NCI-H2081 treated with DMSO at 0.1 percent for 48 hours (cell line): ENCODE measurements around the gene PTPRG.
"Not testable (repeated sequence)": the region's sequence is repeated elsewhere in the genome, so short reads cannot be mapped to it uniquely, and the experiment has no call there.

Experiments used
- DNase-seq: peaks from one replicate; lab custom pipeline; 2025; lab: John Stamatoyannopoulos, UW

The PTPRG gene

DNA sequence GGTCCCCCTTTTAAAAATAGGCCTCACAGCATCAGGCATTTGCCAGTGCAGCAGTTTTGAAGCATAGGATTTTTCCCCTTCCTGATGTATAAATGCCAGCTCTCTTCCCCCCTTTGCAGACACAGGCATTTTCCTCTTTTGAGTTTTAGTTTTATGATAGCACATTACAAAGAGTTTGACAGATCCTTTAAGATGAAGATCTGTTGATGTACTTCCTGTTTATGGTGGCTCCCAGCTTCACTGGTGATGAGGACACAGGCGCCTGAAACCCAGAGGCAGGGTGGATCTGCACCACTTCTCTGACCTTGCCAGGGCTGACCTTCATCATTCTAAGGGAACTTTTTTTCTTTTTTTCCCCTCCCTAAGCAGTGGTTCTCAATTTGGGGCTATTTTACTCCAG lies 243.4 kb downstream of the PTPRG start:
- no peak for DNase-seq

DNA sequence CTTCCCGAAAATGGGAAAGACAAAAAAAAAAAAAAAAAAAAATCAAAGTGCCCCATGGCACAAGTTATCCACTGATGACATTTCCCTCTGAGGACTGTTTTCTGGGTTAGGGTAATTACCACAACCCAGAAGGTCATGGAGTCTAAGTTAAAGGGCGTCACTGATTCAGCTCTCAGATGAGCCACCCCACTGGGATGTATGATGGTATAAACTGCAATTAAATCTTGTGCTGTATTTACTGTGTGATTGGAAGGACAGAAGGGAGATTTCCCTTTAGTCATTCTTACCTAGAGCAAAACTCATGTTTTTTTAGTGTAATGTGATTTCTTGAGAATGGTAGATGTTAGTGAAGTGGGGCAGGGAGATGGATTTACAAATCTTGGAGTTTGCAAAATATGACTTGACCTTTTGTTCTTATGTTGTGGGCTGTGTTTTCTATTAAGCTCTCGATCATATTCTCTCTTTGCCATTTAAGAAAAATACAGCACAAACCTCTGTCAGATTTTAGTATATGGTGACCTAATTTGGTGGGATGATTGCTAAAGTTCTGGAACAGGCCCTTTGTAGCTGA lies 244.2 kb downstream of the PTPRG start:
- no peak for DNase-seq

DNA sequence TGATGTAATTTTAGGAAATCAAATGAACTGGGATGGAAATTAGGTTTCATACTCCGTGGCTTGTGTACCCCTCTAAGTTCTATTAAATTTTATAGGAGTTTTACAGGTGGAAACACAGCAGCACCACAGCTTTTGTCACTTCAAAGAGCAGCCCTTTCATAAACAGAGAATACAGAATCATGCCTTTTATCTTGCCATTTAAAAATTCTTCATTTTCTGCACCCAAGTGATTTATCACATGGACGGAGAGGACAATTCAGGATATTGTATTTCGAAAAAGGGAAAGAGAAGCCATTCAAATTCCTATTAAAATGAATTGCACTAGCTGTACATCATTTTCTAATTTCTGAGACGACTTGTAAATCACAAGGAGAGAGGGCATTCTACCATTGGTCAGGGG lies 245.4 kb downstream of the PTPRG start:
- no peak for DNase-seq

DNA sequence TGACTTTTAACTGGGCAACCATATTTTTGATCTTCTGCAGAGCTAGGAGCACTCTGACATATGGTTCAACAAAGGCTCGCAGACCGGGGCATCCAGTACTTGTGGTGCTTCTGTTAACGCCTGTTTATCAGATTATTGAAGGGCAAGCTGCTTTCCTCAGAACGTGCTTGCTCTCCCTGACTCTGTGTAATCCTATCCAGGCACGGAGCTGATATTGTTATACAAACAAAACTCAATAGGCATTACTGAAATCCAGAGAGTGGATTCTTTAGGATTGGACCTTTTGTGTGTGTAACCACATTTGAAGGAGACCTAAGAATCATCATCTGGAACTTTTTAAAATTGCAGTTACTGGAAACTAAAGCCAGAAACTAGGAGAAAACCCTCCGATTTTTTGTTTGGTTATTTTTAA lies 246.5 kb downstream of the PTPRG start:
- no peak for DNase-seq

DNA sequence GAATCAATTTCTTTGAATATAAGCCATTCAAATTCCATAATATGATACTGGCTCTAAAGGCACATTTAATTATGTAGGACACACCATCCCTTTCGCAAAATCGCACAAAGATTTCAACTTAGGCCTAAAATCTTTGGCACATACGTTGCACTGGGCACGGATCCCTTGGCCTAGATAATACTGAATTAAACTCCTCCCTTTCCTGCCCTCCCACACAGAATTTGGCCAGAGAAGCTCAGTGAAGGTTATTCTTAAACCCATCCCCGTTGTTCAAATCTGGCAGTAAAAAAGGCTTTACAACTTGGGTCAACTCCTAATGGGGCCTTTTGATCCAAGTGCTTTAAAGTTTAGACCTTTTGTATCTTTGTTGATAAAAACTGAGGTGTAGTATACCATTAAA lies 247.2 kb downstream of the PTPRG start:
- DNase-seq = no peak

DNA sequence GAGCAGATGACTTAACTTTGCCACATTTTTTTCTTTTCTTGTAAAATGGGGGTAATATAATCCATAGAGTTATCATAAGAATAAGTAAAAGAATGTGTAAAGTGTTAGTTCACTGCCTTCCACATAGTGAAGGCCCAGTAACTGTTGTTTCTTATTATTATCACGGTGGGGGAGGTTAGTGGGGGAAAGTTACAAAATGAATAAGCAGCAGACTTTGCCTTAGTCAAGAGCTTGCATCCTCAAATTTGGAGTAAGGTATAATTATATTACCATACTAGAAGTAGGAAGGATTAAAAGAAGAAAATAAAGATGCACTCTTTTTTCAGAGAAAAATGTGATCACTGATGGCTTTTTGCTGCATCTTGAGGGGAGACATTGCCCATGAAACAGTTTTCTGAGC lies 247.6 kb downstream of the PTPRG start:
- no peak for DNase-seq

DNA sequence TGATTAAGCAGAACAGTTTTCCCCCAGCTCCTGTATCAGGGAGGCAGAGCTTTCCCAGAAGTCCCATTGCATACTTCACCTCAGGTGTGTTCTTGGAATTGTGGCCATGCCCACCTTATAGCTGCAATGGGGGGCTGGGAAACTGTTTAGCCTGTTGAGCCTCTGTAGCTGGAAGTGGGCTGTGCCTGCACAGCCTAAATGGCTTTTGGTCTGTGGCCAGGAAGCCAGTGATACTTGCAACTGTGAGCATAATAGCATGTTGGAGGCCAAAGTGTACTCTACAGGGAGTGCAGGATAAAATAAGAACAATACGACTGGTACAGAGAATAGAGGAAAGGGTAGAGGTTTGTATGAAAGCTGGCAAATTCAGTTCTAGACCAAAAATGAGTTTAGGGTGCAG lies 248.5 kb downstream of the PTPRG start:
- peak; percentile 25 for DNase-seq

DNA sequence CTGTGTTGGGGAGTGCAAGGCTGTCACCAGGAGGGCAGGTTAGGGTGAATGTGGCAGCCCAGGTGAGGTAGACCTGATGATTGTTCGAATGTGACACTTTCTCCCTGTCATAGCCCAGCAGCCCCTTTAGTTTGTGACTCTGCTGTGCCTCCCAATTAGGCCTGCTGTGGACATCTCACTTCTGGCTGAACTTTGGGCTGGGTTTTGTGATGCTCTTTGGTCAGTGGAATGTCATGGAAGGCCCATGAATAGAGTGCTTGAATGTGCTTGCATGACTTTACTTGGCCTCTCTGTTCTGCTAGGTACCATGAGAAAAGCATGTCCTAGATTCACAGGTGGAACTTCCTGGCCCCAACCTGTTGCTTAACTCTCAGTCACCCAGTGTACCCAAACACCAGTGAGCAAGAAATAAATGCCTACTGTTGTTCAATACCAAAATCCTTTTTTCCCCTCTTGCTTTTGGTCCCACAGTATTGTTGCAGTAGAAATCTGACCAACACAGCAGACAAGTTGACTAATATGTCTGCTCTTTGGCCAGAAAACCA lies 249.7 kb downstream of the PTPRG start:
- no peak for DNase-seq

DNA sequence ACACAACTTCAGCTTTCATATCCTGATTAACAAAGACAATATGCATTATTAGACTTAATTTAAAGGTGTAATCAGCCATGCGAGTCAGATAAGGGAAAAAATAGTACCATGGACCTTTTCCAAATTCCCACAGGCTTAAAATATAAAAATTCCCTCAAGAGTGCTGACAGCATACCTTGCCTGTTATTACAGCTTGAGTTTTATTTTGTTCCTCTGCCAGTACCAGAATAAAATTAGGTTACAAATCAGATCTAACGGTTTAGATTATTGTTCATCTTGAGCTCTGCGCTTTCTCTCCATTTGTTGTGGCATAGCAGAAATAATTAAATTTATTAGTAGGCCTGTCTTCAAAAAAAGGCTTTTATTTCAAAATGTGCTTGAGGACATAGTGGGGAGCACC lies 250.3 kb downstream of the PTPRG start:
- no peak for DNase-seq

DNA sequence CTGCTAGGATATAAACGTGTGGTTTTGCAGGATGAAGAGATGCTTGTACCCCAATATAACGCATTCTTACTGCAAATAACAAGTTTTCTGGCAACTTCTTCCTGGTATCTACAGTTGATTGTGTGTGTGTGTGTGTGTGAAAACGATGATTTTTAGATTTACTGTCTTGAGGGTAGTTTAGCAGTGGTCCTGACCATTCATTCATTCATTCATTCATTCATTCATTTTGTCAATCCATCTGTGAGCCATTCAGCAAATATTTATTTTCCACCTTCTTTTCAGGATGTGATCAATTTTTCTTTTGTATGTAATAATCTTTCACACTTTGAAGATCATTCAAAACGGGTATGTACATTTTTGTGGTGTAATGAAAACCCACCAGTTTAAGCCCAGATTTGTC lies 250.7 kb downstream of the PTPRG start:
- DNase-seq = no peak

DNA sequence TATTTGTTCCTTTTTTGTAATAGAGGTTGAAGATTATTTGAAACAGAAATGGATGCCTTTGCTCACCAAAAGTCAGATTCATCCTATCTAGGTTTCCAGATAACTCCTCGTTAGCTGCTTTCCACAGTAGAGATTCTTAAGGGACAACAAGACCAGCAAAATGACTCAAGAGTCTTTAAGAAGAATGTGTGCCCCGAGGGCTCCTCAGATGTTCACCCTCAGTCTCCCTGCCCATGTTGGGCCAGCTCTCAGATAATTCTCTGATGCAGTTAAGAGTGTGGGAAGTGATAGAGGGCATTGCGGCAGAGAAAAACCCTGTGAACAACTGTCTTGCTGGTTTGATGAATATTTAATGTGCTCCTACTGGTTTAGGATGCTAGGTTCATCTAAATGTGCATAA lies 251.1 kb downstream of the PTPRG start:
- no peak for DNase-seq

DNA sequence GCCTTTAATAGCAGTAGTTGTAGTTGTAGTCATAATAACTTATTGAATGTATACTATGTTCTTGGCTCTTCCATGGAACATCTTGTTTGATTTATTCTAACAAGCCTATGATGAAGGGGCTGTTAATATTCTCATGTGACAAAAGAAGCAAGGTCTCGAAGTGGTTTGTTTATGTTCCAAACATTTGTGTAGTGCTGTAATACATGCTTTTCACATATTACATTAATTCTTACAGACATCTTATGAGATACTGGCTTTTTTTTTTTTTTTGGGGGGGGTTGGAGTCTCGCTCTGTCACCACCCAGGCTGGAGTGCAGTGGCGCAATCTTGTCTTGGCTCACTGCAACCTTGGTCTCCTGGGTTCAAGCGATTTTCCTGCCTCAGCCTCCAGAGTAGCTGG lies 252.3 kb downstream of the PTPRG start:
- no peak for DNase-seq

DNA sequence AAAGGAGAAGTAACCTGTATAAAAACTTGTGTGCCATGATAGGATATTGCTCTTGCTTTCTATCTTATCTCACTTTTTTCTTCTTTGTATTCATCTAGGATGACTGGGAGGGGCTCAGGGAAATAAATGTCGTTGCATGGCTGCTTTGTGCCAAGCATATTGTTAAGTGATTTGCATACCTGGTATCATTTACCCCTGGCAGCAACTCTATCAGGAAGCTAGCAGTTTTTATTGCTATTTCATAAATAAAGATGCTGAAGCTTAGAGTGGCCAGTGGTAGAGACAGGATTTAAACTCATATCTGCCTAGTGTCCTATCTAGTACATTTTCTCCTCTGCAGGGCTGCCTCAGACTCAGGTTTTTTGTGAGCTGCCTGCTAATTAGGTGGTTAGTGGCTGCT lies 253.3 kb downstream of the PTPRG start:
- no peak for DNase-seq

DNA sequence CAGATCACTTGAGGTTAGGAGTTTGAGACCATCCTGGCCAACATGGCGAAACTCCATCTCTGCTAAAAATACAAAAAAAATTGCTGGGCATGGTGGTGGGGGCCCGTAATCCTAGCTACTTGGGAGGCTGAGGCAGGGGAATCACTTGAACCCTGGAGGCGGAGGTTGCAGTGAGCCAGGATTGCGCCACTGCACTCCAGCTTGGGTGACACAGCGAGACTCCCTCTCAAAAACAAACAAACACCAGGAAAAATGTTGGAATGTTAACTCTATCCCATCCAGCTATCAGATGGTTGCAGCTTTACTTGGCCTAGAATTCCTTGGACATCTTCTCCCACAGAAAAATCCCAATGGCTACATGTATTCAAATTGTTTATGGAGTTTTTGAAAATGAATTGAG lies 254.9 kb downstream of the PTPRG start:
- DNase-seq = not testable (repeated sequence)

DNA sequence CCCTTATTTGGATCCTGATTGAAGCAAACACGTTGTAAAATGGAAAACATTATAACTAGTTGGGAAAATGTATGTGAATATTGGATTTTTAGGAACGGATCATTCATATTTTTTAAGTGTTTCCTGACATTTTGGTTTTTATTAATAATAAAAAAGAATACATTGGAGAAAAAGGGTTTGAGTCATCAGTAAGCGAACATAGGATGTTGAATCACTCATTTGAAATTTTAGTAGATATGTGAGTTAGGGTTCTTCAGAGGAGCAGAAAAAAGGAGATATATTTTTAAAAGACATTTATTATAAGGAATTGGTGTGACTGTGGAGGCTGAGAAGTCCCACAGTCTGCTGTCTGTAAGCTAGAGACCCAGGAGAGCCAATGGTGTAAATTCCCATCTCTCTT lies 258.5 kb downstream of the PTPRG start:
- DNase-seq = no peak

DNA sequence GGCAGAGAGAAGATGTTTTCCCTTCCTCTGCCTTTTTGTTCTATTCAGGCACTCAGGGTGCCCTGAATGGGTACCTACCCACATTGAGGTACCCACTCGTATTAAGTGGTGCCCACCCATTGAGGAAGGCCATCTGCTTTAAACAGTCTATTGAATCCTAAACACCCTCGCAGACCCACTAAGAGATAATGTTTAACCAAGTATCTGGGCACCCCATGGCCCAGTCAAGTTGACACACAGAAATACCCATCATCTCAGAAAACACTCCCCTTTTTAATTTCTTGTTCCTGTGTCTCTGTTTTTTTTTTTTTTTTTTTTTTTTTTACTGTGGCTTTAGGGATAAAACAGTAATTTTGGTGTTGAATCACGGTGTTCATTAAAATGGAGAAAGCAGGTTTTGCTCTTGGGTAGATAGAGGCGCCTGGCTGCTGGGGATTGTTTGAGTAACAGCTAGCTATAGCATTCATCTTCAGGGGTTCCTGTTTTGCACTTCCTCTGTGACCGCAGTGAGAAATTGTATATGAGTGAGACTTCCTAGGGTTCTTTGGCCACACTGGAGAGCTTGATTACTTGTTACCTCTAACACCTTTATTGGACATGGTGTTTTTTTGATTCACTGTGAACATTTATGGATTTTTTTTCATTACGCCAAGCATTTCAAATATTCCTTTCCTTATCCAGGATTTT lies 259.1 kb downstream of the PTPRG start:
- no peak for DNase-seq

DNA sequence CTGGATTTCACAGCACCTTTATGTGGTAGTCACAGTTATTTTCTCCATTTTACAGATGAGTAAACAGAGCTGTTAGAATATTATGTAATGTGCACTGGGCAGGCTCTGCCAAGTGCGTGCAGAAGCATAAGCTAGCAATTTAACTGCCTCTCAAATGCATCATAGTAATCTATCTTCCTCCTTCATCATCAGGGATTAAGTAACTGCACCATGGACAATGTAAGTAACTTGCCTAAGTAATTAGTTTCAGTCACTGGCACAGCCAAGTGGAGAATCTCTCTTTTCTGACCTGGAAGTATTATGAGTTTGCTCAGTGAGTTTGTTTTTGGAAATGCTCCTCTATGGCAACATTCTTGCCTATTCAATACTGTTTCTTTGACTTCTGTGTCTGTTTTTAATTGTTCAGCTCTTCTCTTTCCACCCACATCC lies 260.5 kb downstream of the PTPRG start:
- DNase-seq = no peak

DNA sequence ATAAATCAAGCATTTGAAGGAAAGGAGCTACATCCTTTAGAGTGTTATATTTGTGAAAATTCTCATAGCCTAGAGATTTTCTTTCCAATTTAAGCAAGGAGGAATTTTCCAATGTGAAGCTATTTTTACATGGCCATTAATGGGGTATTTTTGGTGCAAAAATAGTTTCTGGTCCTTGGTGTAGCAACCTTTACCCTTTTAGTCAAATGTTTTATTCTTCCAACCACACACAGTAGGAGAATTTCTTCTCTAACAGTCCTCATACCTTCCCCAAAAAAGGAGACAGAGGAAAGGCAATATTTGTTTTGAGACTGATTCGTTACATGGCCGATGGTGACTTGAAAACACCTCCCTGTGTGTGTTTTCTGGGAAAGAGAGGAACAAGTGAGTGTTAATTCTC lies 261.2 kb downstream of the PTPRG start:
- no peak for DNase-seq

DNA sequence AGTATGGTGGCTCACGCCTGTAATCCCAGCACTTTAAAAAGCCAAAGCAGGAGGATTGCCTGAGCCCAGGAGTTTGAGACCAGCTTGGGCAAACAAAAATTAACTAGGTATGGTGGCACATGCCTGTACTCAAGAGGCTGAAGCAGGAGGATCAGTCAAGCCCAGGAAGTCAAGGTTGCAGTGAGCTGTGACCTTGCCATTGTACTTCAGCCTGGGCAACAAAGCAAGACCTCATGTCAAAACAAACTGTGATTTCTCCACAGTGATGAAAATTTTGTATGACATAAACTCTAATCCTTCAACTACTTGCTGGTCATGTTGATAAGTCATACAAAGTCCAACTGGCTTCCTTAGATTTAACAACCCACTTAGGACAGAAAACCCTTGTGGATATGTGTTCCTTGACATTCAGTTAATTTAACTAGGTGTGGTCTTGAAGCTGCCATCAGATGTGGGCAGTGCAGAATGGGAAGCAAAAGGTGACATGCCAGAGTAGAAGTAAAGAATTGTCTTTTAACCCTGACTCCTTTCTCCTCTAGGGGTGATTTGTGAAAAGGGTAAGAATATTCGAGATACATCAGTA lies 263.3 kb downstream of the PTPRG start:
- DNase-seq = no peak

DNA sequence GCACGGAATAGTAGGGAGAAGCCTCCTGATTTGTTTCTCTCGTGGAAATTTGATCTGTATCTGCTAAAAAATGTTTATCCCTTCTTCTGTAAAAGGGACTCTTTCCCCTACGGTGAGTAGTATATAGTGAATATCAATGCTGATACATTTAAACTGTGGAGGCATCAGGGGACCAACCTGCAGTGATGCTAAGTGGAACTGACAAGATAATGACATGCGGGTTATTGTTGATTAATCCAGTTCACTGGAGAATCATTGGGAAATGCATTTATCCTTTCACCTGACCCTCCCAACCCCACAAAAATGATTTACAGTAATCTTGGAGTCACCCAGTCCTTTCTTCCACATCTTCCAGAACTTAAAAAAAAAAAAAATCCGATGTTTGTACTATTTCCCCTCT lies 264.8 kb downstream of the PTPRG start:
- DNase-seq = no peak

DNA sequence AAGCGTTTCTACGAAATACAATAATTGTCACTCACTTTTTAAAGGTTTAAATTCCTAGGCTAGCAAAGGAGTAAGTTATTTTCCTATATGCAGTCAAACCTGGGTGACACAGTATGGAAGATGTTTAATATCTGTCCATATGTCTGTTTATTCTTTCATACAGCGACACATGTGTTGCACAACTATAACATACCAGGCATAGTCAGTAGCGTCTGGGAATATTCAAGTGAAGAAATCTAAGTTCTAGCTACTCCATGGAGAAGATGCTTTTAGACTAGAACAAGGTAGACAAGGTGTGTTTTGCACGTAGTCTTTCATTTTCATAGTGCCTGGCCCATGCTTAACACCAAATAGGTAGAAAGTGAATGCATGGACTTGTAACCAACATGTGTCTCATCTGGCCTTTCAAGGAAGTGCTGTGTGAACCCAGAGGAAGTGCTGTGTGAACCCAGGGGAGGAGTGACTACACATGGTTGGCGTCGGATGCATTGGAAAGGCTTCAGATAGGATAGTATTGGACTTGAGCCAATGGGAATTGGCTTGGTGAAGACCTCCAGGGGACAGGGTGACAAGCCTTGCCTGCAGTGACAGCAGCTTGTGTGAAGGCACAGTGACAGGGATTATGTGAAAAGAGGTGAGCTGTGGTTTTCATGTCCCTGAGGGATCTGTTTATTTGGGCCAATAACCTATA lies 267.0 kb downstream of the PTPRG start:
- DNase-seq = no peak

DNA sequence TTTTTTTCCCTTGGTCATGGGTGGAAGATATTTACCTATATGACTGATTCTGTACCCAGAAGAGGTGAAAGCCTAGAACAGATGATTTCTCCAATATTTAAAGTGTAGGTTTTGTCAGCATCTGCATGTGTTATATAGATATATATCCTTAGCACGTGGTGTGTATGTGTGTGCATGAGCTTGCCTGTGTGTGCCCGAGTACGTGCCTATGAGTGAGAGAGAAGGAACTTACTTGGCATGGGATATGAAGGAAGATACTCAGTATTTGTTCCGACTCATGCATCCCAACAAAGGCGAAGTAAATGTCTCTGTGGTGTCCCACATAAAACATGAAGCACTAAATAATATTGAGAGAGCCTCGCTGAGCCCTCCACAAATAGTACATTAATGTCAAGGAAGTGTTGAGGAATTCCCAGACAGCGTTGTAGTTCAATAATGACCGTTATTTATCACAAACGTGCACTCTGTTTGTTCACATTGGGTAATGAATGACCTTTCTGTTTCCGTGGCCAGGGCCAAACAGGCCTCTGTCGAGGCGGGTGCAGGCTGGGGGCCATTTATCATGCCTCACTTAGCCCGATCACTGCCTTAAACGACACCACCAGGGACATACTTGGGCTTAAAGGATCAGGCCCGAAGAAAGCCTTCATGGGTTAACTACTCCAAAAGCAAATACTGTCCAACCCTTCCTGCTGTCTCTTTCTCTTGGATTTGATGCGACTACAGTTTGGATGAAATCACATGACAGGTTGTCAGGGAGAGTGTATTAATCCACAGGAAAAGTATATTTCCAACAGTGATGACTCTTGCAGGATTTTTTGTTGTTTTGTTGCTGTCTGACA lies 267.7 kb downstream of the PTPRG start:
- no peak for DNase-seq
